NCI-H2171 (cell line): ENCODE data around the gene FAM114A1.

Experiments
- DNase-seq: peaks from one replicate; lab custom pipeline; 2025; lab: John Stamatoyannopoulos, UW

FAM114A1 gene

DNA sequence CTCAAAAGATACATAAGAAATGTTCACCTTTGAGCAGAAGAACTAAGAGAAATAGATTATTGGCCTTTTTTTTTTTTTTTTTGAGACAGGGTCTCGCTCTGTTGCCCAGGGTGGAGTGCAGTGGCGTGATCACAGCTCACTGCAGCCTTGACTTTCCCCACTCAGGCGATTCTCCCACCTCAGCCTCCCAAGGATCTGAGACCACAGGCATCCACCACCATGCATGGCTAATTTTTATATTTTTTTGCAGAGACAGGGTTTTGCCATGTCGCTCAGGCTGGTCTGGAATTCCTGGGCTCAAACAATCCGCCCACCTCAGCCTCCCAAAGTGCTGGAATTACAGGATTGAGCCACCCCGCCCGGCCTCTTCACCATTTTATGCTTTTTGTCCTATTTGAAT lies 8.1 kb upstream of the FAM114A1 start:
- no peak for DNase-seq

- no peak for DNase-seq
These were observed 6.7 kb upstream of the FAM114A1 start for GRCh38 chr4:38860788-38861424.

GRCh38 chr4:38861791-38862190 lies 5.8 kb upstream of the FAM114A1 start:
- no peak for DNase-seq

DNA sequence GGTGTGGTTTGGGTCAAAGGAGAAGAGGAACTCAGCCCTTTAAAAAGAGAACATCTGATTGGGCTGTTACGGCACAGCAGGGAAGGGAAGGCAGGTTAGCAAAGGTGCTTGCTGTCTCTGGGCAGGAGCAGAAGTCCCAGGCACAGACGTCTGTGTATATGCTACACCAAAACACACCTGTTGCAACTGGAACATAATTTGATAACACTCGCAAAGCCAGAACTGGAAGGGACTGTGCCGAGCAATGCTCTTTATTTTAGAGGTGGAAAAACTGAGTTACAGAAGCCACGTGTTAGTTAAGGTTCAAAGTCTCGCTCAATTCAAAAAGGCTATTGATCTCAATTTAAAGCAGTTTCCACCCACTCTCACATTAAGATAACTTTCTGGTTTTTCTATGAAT lies 2.2 kb upstream of the FAM114A1 start:
- DNase-seq: no peak

- no peak for DNase-seq
These were observed 581 bp upstream of the FAM114A1 start for GRCh38 chr4:38866973-38867477.

DNA sequence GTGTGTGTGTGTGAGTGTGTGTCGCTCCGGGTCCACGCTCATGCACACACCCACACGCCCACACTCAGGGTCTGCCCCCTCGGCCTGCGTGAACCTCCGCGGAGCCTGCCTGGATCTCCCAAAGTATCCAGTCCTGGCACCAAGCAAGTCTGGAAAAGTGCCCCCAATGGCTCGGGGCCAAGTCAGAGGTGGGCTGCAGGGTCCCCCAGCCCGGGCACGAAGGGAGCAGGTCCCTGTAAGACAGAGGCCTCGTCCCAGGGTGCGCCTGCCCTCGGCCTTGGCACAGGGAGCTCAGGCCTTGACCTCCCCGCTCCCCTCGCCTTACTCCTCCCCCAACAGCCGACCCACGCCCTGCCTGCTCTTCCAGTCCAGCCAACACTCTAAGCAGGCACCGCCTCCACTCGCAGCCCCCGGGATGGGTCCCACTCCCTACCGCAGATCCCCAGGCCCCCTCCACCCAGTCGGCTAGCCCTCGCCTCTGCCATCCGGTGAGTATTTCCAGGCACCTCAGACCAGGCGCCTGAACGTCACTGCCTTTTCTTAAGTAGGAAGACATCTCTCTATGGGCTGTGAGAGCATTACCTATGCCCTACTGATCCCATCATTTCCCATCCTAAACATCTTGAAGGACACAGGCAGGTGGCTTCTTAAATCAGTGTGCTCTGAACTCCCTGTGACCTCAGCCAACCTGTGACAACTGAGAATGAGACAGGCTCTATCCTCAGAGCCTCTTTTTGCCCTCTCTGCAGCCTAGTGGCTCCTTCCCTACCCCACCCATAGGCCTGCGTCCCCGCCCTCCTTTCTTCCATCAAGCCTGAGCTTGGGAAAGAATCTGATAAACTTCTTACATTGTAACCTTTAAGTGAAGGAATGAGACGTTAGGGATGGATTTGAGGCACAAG lies 704 bp downstream of the FAM114A1 start:
- no peak for DNase-seq

- DNase-seq: no peak
These were observed 1.9 kb downstream of the FAM114A1 start for GRCh38 chr4:38869511-38869910.

- DNase-seq: no peak
These were observed 2.6 kb downstream of the FAM114A1 start for GRCh38 chr4:38870098-38870808.

GRCh38 chr4:38871593-38871992 lies 4.0 kb downstream of the FAM114A1 start:
- DNase-seq: no peak

GRCh38 chr4:38872620-38873019 lies 5.0 kb downstream of the FAM114A1 start:
- no peak for DNase-seq

- DNase-seq: no peak
These were observed 5.8 kb downstream of the FAM114A1 start for GRCh38 chr4:38873290-38873944.

DNA sequence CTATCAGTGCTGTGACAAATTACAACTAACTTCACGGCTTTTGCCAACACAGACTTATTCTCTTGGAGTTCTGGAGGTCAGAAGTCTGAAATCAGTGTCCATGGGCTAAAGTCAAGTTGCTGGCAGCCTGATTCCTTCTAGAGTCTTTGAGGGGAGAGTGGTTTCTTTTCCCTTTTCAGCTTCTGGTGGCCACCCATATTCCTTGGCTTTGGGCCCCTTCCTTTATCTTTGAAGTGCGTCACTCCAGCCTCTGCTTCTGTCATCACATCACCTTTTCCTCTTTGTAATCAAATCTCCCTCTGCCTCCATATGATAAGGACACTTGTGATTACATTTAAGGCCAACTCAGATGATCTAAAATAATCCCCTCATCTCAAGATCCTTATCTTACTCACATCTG lies 9.0 kb downstream of the FAM114A1 start:
- no peak for DNase-seq

- DNase-seq: no peak
These were observed 16.6 kb downstream of the FAM114A1 start for GRCh38 chr4:38884254-38884653.

DNA sequence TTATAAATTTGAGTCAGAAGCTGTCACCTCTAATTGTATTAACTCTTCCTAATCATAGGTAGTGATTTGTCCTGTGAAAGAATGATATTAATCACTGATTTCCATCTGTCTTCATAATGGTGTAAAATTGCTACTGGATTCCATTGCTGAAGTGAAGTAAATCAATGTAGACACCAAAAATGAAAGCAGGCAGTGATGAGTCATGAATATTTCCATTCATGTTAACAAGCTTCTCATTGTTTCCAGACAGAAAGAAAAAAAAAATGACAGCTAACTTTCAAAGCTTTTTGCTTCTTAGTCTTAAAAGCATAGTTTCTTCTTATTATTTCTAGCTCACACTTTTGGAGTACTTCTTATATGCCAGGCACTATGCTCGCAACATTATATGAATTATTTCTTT lies 21.5 kb downstream of the FAM114A1 start:
- no peak for DNase-seq

- DNase-seq: no peak
These were observed 23.7 kb downstream of the FAM114A1 start for GRCh38 chr4:38891051-38891983.

GRCh38 chr4:38894322-38894982 lies 26.8 kb downstream of the FAM114A1 start:
- no peak for DNase-seq

GRCh38 chr4:38896940-38897339 lies 29.3 kb downstream of the FAM114A1 start:
- no peak for DNase-seq

DNA sequence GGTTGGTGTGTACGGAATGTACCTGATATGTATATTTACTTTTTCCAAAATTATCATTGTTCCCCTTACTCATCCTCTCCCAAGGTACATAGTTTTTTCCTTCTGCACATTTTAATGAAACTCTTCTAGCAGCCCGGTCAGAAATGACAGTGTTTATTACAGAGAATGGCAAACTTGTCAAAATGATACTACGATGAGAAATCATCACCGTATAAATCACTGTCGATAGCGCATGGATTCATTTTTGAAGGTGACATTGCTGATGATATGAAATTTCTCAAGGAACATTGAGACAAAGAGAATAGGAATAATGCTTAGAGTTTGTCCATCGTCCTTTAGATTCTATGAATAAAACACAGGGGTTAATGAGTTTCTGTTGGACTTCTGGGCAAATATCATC lies 30.6 kb downstream of the FAM114A1 start:
- DNase-seq: no peak

DNA sequence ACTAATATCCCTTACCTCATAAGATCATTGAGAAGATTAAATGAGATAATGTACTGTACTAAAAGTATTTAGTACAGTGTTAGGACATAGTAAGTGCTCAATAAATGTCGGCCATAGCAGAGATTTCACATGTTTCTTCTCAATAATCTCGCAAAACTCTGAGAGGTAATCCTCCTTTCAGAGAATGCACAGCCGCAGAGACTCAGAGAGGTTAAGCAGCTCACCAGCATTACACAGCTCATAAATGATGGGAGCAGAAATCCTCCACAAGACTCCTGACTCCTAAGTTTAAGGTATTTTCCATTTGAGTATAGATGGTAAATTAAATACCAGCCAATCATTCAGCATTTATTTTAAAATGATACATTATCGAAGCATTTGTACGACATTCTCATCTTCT lies 34.6 kb downstream of the FAM114A1 start:
- no peak for DNase-seq

GRCh38 chr4:38902695-38903094 lies 35.1 kb downstream of the FAM114A1 start:
- no peak for DNase-seq
